Osteocyte (in vitro differentiated cells): Measurements from ENCODE around the gene KAZN. TPM values are rescaled to one million over a fixed set of nuclear protein-coding genes. Genes with fewer than 3 reads are reported as not detected.

Source experiments
- DNase-seq: peaks from one replicate; pipeline ENCODE4 v3.0.0; 2021; ENCODE audit warnings: mixed read lengths; ENCODE audit not compliant: unreplicated experiment; ENCODE audit errors: extremely low spot score
- H3K27ac Mint-ChIP-seq: one replicate; pipeline ENCODE4 v1.8.0; 2021; ENCODE audit warnings: mild to moderate bottlenecking, mixed read lengths; ENCODE audit not compliant: unreplicated experiment
- H3K27me3 Mint-ChIP-seq: one replicate; pipeline ENCODE4 v1.8.0; 2021; ENCODE audit warnings: mixed read lengths; ENCODE audit not compliant: unreplicated experiment
- H3K36me3 Mint-ChIP-seq: one replicate; pipeline ENCODE4 v1.8.0; 2021; ENCODE audit warnings: mixed read lengths; ENCODE audit not compliant: unreplicated experiment
- H3K4me1 Mint-ChIP-seq: one replicate; pipeline ENCODE4 v1.8.0; 2021; ENCODE audit warnings: mixed read lengths; ENCODE audit not compliant: unreplicated experiment
- H3K4me3 Mint-ChIP-seq: one replicate; pipeline ENCODE4 v1.8.0; 2021; ENCODE audit warnings: mild to moderate bottlenecking, moderate library complexity, mixed read lengths; ENCODE audit not compliant: unreplicated experiment
- H3K9me3 Mint-ChIP-seq: one replicate; pipeline ENCODE4 v1.8.0; 2021; ENCODE audit warnings: mixed read lengths; ENCODE audit not compliant: unreplicated experiment
- total RNA-seq: library from RNA; stranded (reverse); gene quantifications from 2 replicates; pipeline ENCODE4 v1.2.1, GENCODE V29; 2021
- TF ChIP-seq, protein P1 (sequence below): fragments of 200-600 bp; sonication (generic); IDR thresholded peaks from 2 replicates; pipeline ENCODE4 v1.5.0; 2021; ENCODE audit warnings: antibody characterized with exemption, mild to moderate bottlenecking, moderate library complexity

The KAZN gene
- total RNA-seq, 1 donor from 2014 or later, result 47.1 TPM

DNA sequence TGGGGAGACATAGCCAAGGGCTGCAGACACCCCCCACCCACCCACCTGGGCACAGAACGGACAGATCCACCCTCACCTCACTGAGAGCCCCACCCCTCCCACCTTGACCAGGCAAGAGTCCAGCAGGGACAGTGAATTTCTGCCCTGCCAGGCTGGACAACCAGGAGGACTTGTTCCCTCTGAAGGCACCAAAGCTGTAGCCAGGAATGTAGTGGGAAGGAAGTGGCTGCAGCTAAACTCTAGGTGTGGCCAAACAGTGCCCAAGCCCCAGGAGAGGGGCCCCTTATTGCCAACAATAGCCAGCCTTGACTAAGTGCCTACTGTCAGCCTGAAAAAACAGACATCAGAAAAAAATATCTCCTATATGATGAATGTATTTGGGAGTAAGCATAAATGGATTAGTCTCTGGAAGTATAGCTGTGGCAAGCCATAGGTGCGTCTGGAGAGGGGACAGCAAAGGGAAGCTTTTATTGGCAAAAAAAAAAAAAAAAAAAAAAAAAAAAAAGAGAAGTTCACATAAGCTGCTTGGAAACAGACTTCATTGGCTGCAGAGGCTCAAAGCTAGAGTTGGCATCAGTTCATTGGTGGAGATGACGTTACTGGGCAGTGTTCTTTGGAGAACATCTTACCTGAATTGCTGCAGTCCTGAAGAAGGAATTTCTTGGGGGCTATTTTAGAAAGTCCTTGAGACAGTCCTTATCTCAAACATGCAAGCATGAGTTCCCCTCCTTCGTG is 490.9 kb downstream of the KAZN start:
- H3K9me3 Mint-ChIP-seq, result no peaks in the 10 kb centered on the region
- TF ChIP-seq, protein P1, sequence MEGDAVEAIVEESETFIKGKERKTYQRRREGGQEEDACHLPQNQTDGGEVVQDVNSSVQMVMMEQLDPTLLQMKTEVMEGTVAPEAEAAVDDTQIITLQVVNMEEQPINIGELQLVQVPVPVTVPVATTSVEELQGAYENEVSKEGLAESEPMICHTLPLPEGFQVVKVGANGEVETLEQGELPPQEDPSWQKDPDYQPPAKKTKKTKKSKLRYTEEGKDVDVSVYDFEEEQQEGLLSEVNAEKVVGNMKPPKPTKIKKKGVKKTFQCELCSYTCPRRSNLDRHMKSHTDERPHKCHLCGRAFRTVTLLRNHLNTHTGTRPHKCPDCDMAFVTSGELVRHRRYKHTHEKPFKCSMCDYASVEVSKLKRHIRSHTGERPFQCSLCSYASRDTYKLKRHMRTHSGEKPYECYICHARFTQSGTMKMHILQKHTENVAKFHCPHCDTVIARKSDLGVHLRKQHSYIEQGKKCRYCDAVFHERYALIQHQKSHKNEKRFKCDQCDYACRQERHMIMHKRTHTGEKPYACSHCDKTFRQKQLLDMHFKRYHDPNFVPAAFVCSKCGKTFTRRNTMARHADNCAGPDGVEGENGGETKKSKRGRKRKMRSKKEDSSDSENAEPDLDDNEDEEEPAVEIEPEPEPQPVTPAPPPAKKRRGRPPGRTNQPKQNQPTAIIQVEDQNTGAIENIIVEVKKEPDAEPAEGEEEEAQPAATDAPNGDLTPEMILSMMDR, result no peak
- H3K4me1 Mint-ChIP-seq, result peaks cover 10% of the 10 kb centered on the region
- DNase-seq, result no peak
- no peaks in the 10 kb centered on the region for H3K36me3 Mint-ChIP-seq
- no peak overlapping the region for H3K4me3 Mint-ChIP-seq
- no peak overlapping the region for H3K27ac Mint-ChIP-seq
- no peaks in the 10 kb centered on the region for H3K27me3 Mint-ChIP-seq

DNA sequence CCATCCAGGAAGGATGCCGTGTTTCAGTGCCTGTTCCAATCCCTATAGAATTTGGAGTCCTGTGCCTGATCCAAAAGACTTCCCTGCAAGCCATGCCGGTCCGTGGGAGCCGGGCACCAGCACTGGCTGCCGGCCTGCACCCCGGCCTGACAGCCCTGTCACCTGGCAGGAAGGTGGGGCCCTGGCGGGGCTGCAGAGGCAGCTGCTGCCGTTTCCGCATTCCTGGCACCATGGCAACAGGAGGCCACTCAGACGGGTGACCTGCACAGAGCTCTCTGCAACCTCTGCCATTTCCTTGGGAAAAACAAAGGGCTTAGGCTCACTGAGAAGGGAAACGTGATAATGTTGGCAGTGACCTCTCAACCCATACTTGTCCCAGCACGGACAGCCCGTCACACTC is 491.9 kb downstream of the KAZN start:
- H3K4me1 Mint-ChIP-seq, result peaks cover 10% of the 10 kb centered on the region
- no peak overlapping the region for H3K27ac Mint-ChIP-seq
- H3K4me3 Mint-ChIP-seq, result no peak overlapping the region
- H3K27me3 Mint-ChIP-seq, result no peaks in the 10 kb centered on the region
- TF ChIP-seq, protein P1, result no peak
- no peaks in the 10 kb centered on the region for H3K9me3 Mint-ChIP-seq
- no peaks in the 10 kb centered on the region for H3K36me3 Mint-ChIP-seq
- DNase-seq, result no peak

DNA sequence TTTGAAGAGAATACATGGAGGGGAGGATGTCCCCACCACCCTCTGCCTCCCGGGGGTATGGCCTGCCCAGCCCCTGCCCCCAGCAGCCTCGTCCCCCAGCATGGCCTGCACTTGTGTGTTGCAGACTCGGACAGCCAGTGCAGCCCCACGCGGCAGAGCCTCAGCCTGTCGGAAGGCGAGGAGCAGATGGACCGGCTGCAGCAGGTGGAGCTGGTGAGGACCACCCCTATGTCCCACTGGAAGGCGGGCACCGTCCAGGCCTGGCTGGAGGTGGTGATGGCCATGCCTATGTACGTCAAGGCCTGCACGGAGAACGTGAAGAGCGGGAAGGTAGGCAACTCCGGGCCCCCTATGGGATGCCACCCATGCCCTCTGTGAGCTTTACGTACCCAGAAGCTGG is 495.6 kb downstream of the KAZN start:
- no peak overlapping the region for H3K4me3 Mint-ChIP-seq
- peaks cover 6% of the 10 kb centered on the region for H3K4me1 Mint-ChIP-seq
- H3K9me3 Mint-ChIP-seq, result no peaks in the 10 kb centered on the region
- DNase-seq, result no peak
- no peak overlapping the region for H3K27ac Mint-ChIP-seq
- H3K36me3 Mint-ChIP-seq, result no peaks in the 10 kb centered on the region
- H3K27me3 Mint-ChIP-seq, result peaks cover 2% of the 10 kb centered on the region
- TF ChIP-seq, protein P1, result no peak

DNA sequence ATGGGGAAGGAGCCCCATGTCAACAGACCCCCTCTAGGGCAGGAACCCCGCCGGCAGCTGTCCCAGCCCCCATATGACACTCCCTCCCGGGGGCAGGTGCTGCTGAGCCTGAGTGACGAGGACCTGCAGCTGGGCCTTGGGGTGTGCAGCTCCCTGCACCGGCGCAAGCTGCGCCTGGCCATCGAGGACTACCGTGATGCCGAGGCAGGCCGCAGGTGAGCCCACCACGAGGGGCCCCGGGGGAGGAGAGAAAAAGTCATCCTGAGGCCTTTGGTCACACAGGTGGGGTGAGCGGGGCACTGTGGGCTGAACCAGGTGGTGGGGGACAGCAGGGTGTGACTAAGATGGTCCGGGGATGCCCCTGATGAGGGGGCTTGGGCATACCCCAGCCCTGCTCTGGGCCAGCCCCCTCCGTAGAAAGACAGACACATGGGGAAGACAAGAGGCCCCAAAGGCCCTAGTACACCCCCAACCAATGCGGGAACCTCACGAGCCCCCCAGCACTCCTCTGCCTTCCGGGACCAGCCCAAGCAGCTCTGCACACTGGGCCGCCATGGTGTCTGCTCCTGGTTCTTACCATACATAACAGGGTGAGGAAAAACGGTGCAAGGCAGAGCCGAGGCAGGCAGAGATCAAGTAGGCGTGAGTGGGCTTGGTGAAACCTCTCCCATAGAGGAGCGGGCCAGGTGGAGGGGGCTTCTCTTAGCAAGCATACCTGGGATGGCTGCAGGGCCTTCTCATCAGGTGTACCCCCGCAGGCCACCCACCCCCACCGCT is 496.4 kb downstream of the KAZN start:
- H3K27ac Mint-ChIP-seq, result no peak overlapping the region
- no peaks in the 10 kb centered on the region for H3K4me1 Mint-ChIP-seq
- H3K9me3 Mint-ChIP-seq, result no peaks in the 10 kb centered on the region
- H3K4me3 Mint-ChIP-seq, result no peak overlapping the region
- H3K36me3 Mint-ChIP-seq, result no peaks in the 10 kb centered on the region
- TF ChIP-seq, protein P1, result no peak
- no peak for DNase-seq
- H3K27me3 Mint-ChIP-seq, result peaks cover 4% of the 10 kb centered on the region

DNA sequence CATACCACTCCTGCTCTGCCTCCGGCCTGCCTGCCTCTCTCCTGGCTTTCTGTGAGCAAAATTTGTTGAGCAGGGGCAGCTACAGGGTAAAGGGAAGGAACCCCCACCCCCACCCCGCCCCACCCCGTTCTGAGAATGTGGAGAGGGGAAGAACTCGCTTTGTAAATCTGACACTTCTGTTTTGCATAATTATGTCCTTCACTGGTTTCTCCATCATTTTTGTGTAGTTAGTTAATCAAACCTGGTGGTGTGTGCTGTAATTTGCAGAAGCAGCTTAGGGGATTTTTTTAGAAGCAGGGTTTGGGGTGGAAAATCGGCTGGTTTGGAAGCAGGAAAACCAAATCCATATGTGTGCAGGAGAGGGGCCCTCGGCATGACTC is 497.0 kb downstream of the KAZN start:
- Mint-ChIP-seq H3K36me3 (no peaks in the 10 kb centered on the region), H3K9me3 (no peaks in the 10 kb centered on the region), H3K27me3 (peaks cover 7% of the 10 kb centered on the region), H3K27ac (no peak overlapping the region), H3K4me1 (no peaks in the 10 kb centered on the region), H3K4me3 (no peak overlapping the region)
- TF ChIP-seq, protein P1, result no peak
- DNase-seq, result no peak
